Adrenal gland (tissue), 12 donors: ENCODE measurements around the gene CXCR6. TPM values are rescaled to one million over a fixed set of nuclear protein-coding genes. Genes with fewer than 3 reads are reported as not detected.
A peak's percentile ranks its signal among the peaks of the same experiment; 100 is the strongest.

ENCODE experiments used
- DNase-seq, 7 donors: peaks; one replicate each; pipeline ENCODE4 v3.0.0-alpha.2; 2019 to 2020
- H3K27ac ChIP-seq, 5 donors: fragments of 200-600 bp; sonication (generic) in 4 of 5; 1 replicate in 3 of 5; 2 replicates in 2 of 5; pipeline versions ENCODE4 v1.5.1 to v1.8.0; 2016 to 2020; ENCODE audit warnings: mild to moderate bottlenecking in 1 of 5
- H3K27me3 ChIP-seq: fragments of 200-600 bp; 2 replicates; pipeline ENCODE4 v1.8.0; 2021
- H3K36me3 ChIP-seq, 2 donors: fragments of 200-600 bp; replicated peaks in 1 of 2; 1 replicate in 1 of 2; 2 replicates in 1 of 2; pipeline versions ENCODE4 v1.5.1 to v1.8.0; 2018 to 2022
- H3K4me1 ChIP-seq, 2 donors: fragments of 200-600 bp; replicated peaks in 1 of 2; 1 replicate in 1 of 2; 2 replicates in 1 of 2; pipeline versions ENCODE4 v1.5.1 to v1.8.0; 2018 to 2021
- H3K4me3 ChIP-seq, 4 donors: fragments of 200-600 bp; sonication (generic) in 3 of 4; one replicate each; pipeline ENCODE4 v1.5.1; 2016 to 2018
- H3K9me3 ChIP-seq, 3 donors: fragments of 200-600 bp; sonication (generic) in 1 of 3; replicated peaks in 1 of 3; 1 replicate in 2 of 3; 2 replicates in 1 of 3; pipeline versions ENCODE4 v1.5.1 to v1.8.0; 2016 to 2021
- POLR2A ChIP-seq, 2 donors: fragments of 450-650 bp; IDR thresholded peaks; one replicate each; pipeline ENCODE4 v1.6.1; 2017; ENCODE audit warnings: antibody characterized with exemption in 2 of 2, mild to moderate bottlenecking in 2 of 2, moderate library complexity in 1 of 2
- WGBS, 4 donors: extraction: QIAGEN DNeasy Blood & Tissue Kit in 2 of 4; methylation state at CpG; one replicate each; pipeline versions ENCODE4 v1.1.5 to v1.1.7; 2013 to 2017; 5-methylcytosine and 5-hydroxymethylcytosine counted together
- intact Hi-C, 2 donors: fragments of 100-400 bp; cut with DNase I; formaldehyde crosslinking; loops; one replicate each; pipeline versions ENCODE4 v1.14.1 to v1.15.0; 2022 to 2023
- polyA plus RNA-seq, 3 donors: library from polyadenylated mRNA; stranded (reverse); fragments of 200-250 nt in 2 of 3; fragments of 350-450 nt in 1 of 3; fragmentation: Illumina TruSeq in 1 of 3; extraction: RNeasy Lipid Tissue Mini Kit (QIAGEN cat#74804) in 1 of 3; gene quantifications; one replicate each; pipeline ENCODE4 v1.2.3, GENCODE V29; 2013 to 2014
- total RNA-seq, 9 donors: library from RNA; depleted of rRNA in 4 of 9; stranded (reverse); fragments of >200 nt in 4 of 9; fragments of 120-200 nt in 1 of 9; fragmentation: NEBNext Ultra II Directional in 1 of 9; extraction: Animal tissue kit (Norgen Biotek cat#: 25700) in 1 of 9; gene quantifications; one replicate each; pipeline versions ENCODE4 v1.1.0 to v1.2.4, GENCODE V29; 2013 to 2023
- TF ChIP-seq, protein P1 (sequence below), 6 experiments: fragments of 450-650 bp in 4 of 6; fragments of 200-600 bp in 2 of 6; sonication (generic) in 1 of 6; IDR thresholded peaks; 1 replicate in 5 of 6; 2 replicates in 1 of 6; pipeline versions ENCODE4 v1.5.1 to v1.8.0; 2016 to 2021; ENCODE audit warnings: antibody characterized with exemption in 6 of 6, mild to moderate bottlenecking in 2 of 6, moderate library complexity in 1 of 6
- donor health status: healthy with polysubstance abuse.
- donor health status: Bipolar disorder and iron deficiency.
- donor health status: DM: yes; HTN: yes; CAD: no.
- donor health status: DM: no; HTN: no; CAD: no.
- donor health status: DM: no; HTN: no; CAD: no.
- donor health status: DM: yes; HTN: yes; CAD: no.

Gene CXCR6
- total and polyA plus RNA-seq, 12 donors, result 0.28 to 2.9 (median 0.54) TPM; not detected in 1

DNA sequence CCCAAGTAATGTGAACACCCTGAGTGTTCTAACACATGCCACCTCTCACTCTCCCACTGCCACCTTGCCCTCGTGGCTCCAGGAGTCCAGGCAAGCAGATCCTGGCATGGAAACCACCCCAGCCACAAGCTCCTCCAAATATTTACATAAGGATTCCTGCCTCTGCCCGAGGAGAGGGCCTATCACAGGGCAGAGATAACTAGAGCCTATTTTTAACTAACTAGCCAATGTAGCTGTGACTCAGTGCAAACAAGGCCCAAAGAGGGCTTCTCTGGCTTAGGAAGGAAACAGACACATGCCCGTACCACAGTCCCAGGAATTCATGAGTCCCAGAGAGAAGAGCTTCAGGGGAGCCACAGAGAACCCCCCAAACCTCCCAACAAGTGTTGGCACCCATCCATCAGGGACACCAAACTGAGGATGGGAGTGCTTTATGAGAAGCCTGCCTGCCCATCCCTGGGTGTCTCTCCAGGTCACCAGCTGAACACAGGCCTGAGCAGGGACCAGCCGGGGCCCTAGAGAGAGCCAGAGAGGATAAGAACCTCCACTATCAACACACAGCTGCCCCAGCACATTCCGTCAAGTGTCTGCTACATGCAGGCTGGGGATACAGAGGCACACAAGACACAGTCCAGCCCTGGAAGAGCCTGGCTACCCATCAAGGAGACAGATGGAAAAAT is 43.2 kb downstream of the CXCR6 start:
- peak in 5 of 7 donors; percentile 41 to 55 (median 51) for DNase-seq
- Histone ChIP-seq H3K4me3 (no peak overlapping the region), H3K9me3 (no peaks in the 10 kb centered on the region), H3K36me3 (peaks cover 0 to 31% of the 10 kb centered on the region in 2 donors), H3K27me3 (no peaks in the 10 kb centered on the region), H3K27ac (peak overlapping the region in 3 of 5 donors; percentile 13 to 71 (median 61)), H3K4me1 (peaks cover 20 to 53% of the 10 kb centered on the region in 2 donors)
- TF ChIP-seq POLR2A (IDR thresholded peaks at IDR 0.05), result no peak
- TF ChIP-seq, protein P1, sequence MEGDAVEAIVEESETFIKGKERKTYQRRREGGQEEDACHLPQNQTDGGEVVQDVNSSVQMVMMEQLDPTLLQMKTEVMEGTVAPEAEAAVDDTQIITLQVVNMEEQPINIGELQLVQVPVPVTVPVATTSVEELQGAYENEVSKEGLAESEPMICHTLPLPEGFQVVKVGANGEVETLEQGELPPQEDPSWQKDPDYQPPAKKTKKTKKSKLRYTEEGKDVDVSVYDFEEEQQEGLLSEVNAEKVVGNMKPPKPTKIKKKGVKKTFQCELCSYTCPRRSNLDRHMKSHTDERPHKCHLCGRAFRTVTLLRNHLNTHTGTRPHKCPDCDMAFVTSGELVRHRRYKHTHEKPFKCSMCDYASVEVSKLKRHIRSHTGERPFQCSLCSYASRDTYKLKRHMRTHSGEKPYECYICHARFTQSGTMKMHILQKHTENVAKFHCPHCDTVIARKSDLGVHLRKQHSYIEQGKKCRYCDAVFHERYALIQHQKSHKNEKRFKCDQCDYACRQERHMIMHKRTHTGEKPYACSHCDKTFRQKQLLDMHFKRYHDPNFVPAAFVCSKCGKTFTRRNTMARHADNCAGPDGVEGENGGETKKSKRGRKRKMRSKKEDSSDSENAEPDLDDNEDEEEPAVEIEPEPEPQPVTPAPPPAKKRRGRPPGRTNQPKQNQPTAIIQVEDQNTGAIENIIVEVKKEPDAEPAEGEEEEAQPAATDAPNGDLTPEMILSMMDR (IDR thresholded peaks at IDR 0.05), result no peak
- intact Hi-C loops, result no loop called here
- 57 to 68% (median 60%) methylated on average over 3 to 5 of the region's 5 CpGs for WGBS, 4 donors

DNA sequence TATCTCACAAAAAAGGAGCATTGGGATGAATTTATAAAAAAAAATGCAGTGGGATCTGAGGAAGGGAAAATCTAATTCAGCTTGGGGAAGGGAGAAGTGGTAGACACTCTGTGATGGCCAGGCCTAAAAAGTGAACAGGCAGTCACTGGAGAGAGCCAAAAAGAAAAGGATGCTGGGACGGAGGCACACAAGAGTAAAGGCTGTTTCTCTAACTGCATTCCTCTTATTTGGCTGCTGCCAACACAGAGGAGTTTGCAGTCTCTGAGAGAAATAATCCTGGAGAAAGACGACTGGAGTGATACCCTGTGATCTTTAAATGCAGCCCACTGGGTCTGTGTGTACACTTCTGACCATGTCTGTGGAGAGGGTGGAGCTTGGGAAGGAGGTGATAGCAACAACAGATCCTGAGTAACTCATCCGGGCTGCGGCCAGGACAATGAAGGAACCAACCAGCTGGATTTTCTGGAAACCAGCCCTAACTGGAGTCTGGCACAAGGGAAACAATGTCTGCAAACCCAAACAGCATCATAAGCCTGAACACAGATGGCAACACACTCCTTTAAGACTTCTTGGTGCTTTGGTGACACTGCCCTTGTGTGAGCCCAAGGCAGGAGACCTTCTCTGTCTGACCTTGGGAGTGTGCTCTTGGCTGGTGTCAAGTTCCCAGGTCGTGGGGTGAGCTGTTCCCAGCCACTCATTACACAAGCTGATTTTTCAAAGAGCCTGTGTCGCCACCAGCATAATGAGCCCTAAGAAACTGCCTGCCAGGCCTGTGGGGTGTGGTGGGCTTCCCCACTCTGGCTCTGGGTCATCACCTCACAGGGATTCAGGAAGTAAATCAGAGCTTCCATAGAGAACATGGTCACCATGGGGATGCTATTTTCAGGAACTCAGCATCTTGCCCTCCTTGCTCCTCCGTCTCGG is 44.4 kb downstream of the CXCR6 start:
- TF ChIP-seq, protein P1 (IDR thresholded peaks at IDR 0.05), result no peak
- peak in 1 of 2 donors; percentile 16 for TF ChIP-seq POLR2A (IDR thresholded peaks at IDR 0.05)
- no peak overlapping the region for H3K4me3 ChIP-seq
- H3K9me3 ChIP-seq, result no peaks in the 10 kb centered on the region
- intact Hi-C loops, result no loop called here
- peaks cover 0 to 21% of the 10 kb centered on the region in 2 donors for H3K36me3 ChIP-seq
- WGBS, 4 donors, result 35 to 50% (median 41%) methylated on average over 7 to 8 of the region's 8 CpGs
- DNase-seq, result peak in 6 of 7 donors; percentile 55 to 79 (median 66)
- peaks cover 20 to 60% of the 10 kb centered on the region in 2 donors for H3K4me1 ChIP-seq
- H3K27ac ChIP-seq, result peak overlapping the region in 4 of 5 donors; percentile 5 to 71 (median 58)
- no peaks in the 10 kb centered on the region for H3K27me3 ChIP-seq

DNA sequence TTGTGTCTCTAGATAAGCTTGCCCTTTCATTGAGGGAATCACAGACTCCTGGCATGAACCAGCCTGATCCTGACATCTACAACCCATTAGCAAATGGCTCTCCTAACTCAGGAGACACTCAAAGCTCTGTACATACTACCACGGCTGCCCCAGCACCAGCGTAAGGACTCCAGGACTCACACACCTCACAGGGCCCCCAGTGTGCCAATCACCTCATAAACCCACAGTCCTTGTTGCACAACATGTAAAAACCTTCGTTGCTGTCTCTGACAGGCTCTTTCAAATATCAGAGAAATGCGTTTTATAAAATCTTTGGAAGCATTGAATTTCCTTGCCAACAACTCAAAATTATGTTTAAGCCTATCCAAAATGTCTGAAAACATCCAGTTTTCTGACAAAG is 45.1 kb downstream of the CXCR6 start:
- no peaks in the 10 kb centered on the region for H3K27me3 ChIP-seq
- TF ChIP-seq, protein P1 (IDR thresholded peaks at IDR 0.05), result no peak
- no peaks in the 10 kb centered on the region for H3K9me3 ChIP-seq
- H3K27ac ChIP-seq, result peak overlapping the region in 4 of 5 donors; percentile 5 to 71 (median 58)
- peaks cover 20 to 67% of the 10 kb centered on the region in 2 donors for H3K4me1 ChIP-seq
- no peak for DNase-seq
- H3K4me3 ChIP-seq, result no peak overlapping the region
- intact Hi-C loops, result no loop called here
- peaks cover 0 to 14% of the 10 kb centered on the region in 2 donors for H3K36me3 ChIP-seq
- 70 to 79% (median 72%) methylated on average over 4 of the region's 4 CpGs for WGBS, 4 donors

DNA sequence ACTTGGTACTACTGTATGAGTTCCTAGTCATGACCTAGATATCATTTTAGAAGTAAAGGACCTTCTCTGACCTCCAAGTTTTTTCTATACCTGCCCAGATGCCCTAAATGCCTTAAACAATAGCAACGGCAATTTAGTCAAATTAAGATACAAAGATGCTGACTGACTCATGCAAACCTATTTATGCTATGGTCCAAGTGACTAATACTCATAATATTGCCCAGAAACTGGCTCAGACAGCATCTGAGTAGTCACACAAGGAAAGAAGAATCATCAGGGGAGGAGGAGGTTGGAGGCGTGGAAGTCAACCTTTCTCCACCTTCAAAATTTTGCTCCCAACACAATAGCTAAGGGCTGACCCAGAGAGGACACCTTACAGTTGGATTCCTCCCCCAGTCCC is 45.5 kb downstream of the CXCR6 start:
- TF ChIP-seq, protein P1 (IDR thresholded peaks at IDR 0.05), result no peak
- TF ChIP-seq POLR2A (IDR thresholded peaks at IDR 0.05), result no peak
- Histone ChIP-seq H3K4me3 (no peak overlapping the region), H3K4me1 (peaks cover 20 to 72% of the 10 kb centered on the region in 2 donors), H3K27me3 (no peaks in the 10 kb centered on the region), H3K27ac (peak overlapping the region in 2 of 5 donors; percentile 11 to 71), H3K36me3 (peaks cover 0 to 10% of the 10 kb centered on the region in 2 donors), H3K9me3 (no peaks in the 10 kb centered on the region)
- intact Hi-C loops, result no loop called here
- DNase-seq, result no peak
- 71 to 86% (median 75%) methylated on average over 2 of the region's 2 CpGs for WGBS, 4 donors
